Heart left ventricle (tissue), 13 donors: ENCODE measurements around the gene RRP9.

ENCODE experiments used
- POLR2A ChIP-seq, 2 donors: fragments of 450-650 bp; IDR thresholded peaks; one replicate each; pipeline ENCODE4 v1.6.1; 2017; ENCODE audit warnings: antibody characterized with exemption in 2 of 2, mild to moderate bottlenecking in 2 of 2, moderate library complexity in 2 of 2
- TF ChIP-seq, protein P1 (sequence below), 12 donors: fragments of 200-600 bp; sonication (generic) in 4 of 12; IDR thresholded peaks; one replicate each; pipeline versions ENCODE4 v1.5.0 to v1.8.0; 2018 to 2022; ENCODE audit warnings: antibody characterized with exemption in 12 of 12, mild to moderate bottlenecking in 5 of 12
- donor health status: ischemic (EF 13 %, LVEDD 7.1; RV severe dilation, severe dysfunction).
- donor health status: DM: no; HTN: yes; CAD: no.
- donor health status: DM: no; HTN: no; CAD: no.
- donor health status: ischemic (EF 25% LVEDD 6.9; RV normal size, moderate dysfunction).
- donor health status: ischemic (EF 25% LVEDD 5.7; RV mildly dilated, moderate dysfunction).
- donor health status: ischemic (EF 35%, LVEDD 5.7; RV mildly dilated, moderate dysfunction).
- donor health status: nonischemic (EF 11% LVEDD 7.7; RV severe dilation, severe dysfunction).
- donor health status: DM: yes; HTN: yes; CAD: no.
- donor health status: PGD.
- donor health status: ischemic (EF 29% LVEDD 5.4; RV normal size, mild dysfunction).
- donor health status: nonischemic (EF 23%, LVEDD 6.1; RV moderate dilation, normal function).

DNA sequence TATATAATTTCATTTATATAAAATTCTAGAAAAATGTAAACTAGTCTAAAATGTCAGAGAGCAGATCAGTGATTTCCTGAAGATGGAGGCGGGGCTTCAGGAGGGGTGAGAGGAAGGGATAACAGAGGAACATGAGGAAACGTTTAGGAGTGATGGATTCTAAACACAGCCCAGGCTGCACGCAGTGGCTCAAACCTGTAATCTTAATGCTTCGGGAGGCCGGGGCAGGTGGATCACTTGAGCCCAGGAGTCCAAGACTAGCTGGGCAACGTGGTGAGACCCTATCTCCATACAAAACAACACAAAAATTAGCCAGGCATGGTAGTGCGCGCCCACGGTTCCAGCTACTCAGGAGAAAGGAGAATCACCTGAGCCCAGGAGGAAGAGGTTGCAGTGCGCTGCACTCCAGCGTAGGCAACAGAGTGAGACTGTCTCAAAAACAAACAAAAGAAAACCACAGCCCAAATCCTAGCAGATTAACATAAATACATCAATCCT is 20.6 kb downstream of the RRP9 start:
- TF ChIP-seq, protein P1, sequence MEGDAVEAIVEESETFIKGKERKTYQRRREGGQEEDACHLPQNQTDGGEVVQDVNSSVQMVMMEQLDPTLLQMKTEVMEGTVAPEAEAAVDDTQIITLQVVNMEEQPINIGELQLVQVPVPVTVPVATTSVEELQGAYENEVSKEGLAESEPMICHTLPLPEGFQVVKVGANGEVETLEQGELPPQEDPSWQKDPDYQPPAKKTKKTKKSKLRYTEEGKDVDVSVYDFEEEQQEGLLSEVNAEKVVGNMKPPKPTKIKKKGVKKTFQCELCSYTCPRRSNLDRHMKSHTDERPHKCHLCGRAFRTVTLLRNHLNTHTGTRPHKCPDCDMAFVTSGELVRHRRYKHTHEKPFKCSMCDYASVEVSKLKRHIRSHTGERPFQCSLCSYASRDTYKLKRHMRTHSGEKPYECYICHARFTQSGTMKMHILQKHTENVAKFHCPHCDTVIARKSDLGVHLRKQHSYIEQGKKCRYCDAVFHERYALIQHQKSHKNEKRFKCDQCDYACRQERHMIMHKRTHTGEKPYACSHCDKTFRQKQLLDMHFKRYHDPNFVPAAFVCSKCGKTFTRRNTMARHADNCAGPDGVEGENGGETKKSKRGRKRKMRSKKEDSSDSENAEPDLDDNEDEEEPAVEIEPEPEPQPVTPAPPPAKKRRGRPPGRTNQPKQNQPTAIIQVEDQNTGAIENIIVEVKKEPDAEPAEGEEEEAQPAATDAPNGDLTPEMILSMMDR (IDR thresholded peaks at IDR 0.05) = no peak
- TF ChIP-seq POLR2A (IDR thresholded peaks at IDR 0.05) = no peak
